Fibroblast of villous mesenchyme (primary cell): ENCODE results near the gene LCN15. TPM values are rescaled to one million over a fixed set of nuclear protein-coding genes. Genes with fewer than 3 reads are reported as not detected.
"Not testable (repeated sequence)": the region's sequence is repeated elsewhere in the genome, so short reads cannot be mapped to it uniquely, and the experiment has no call there.

Experiments
- DNase-seq: peaks from one replicate; pipeline ENCODE4 v3.0.0-alpha.2; 2010; ENCODE audit warnings: low read depth
- H3K4me3 ChIP-seq: 2 replicates; pipeline ENCODE4 v1.5.1; 2011; ENCODE audit warnings: low read depth, mild to moderate bottlenecking, low read length
- small RNA-seq: library from RNA; depleted of rRNA; stranded (forward); fragments of <200 nt; gene quantifications from one replicate; pipeline ENCODE3, GENCODE V24; 2012
- total RNA-seq: library from RNA; depleted of rRNA; stranded (reverse); fragments of >200 nt; gene quantifications from 2 replicates; pipeline ENCODE4 v1.2.3, GENCODE V29; 2012
- TF ChIP-seq, protein P1 (sequence below): IDR thresholded peaks from 2 replicates; pipeline ENCODE4 v1.5.1; 2012; ENCODE audit warnings: low read depth, mild to moderate bottlenecking, low read length; ENCODE audit not compliant: insufficient read depth

Gene LCN15
- total RNA-seq, 1 donor = not detected

- H3K4me3 ChIP-seq = peak overlapping the region; percentile 35
- TF ChIP-seq, protein P1, sequence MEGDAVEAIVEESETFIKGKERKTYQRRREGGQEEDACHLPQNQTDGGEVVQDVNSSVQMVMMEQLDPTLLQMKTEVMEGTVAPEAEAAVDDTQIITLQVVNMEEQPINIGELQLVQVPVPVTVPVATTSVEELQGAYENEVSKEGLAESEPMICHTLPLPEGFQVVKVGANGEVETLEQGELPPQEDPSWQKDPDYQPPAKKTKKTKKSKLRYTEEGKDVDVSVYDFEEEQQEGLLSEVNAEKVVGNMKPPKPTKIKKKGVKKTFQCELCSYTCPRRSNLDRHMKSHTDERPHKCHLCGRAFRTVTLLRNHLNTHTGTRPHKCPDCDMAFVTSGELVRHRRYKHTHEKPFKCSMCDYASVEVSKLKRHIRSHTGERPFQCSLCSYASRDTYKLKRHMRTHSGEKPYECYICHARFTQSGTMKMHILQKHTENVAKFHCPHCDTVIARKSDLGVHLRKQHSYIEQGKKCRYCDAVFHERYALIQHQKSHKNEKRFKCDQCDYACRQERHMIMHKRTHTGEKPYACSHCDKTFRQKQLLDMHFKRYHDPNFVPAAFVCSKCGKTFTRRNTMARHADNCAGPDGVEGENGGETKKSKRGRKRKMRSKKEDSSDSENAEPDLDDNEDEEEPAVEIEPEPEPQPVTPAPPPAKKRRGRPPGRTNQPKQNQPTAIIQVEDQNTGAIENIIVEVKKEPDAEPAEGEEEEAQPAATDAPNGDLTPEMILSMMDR = no peak
These were observed 51.4 kb downstream of the LCN15 start for GRCh38 chr9:136712690-136713544.

DNA sequence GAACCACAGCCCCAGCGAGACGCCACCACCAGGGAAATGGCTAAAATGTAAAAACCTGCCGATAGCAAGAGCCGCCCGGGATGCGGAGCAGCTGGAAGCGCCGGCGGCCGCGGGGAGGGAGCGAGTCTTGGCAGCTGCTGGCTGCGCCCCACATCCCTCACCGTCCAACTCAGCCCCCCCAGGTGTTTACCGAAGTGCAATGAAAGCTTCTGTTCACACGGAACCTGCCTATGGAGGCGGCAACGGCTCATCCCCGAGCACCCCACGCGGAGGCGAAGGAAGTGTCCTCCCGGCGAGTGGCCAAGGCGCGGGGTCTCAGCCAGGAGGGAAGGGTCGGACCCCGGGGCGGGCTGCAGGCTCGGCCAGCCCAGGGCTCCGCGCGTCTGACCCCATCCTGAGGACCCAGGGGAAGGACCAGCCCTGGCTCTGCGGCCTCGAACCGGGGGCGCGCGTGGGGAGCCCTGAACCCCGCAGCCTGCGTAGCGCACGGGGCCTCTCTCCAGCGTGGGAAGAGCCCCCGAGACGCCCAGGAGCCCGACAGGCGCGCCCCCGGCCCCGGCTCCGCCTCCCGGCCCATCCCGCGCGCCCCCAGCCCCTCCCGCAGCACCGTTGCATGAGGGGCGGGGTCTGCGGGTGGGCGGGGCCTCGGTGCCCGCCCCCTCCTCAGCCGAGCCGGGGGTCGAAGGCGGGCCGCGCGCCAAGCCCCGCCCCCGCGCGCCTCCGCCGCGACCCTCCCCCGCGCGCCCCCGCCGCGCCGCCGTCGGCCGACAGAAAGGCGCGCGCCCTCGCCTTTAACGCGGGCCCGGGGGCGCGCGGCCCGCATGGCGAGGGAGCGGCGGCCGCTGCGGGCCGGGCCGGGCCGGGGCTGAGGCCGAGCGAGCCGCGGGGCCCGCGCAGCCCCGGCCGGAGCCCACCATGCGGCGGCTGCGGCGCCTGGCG is 52.3 kb downstream of the LCN15 start, which contains the start of gene DIPK1B:
Gene DIPK1B (plus strand): TSS at position 822 of the 939 bp plus-strand sequence. CDS start 94 bp downstream, at position 916.
- H3K4me3 ChIP-seq = peak within 1 kb of the TSS; percentile 41
- TF ChIP-seq, protein P1 = no peak
- no peak for DNase-seq

More at GRCh38 chr9:136712690-136713544, 51.4 kb downstream of the LCN15 start:
- DNase-seq = no peak

DNA sequence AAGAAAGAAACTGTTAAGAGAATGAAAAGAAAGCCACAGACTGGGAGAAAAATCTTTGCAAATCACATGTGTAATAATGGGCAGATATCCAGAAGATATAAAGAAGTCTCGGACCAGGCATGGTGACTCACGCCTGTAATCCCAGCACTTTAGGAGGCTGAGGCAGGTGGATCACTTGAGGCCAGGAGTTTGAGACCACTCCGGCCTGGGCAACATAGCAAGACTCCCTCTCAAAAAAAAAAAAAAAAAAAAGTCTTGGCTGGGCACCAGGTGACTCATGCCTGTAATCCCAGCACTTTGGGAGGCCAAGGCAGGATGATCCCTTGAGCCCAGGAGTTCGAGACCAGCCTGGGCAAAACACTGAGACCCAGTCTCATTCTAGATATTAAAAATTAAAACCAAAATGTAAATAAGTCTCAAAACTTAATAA is 53.1 kb downstream of the LCN15 start:
- DNase-seq = peak; percentile 74
- H3K4me3 ChIP-seq = not testable (repeated sequence)

DNA sequence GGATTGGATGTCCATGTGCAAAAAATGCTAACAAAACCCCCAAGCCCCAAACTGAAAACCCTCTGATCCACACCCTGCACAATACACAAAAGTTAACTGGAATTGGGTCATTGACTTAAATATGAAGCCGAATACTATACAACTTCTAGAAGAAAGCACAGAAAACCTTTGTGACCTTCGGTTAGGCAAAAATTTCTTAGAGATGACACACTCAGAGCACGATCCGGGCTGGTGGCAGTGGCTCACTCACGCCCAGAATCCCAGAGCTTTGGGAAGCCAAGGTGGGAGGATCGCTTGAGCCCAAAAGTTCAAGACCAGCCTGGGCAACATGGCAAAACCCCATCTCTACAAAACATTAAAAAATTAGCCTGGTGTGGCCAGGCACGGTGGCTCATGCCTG is 53.8 kb downstream of the LCN15 start:
- H3K4me3 ChIP-seq = no peak overlapping the region
- no peak for DNase-seq
- TF ChIP-seq, protein P1 = no peak

Small RNAs within 50 kb of the gene (small RNA-seq; reads per million reads assigned to genes)
- not detected for gene AL355987.2
- gene ATP6V1G1P3 = not detected
- not detected for gene MIR6722

Other genes with a start within 250 kb of the LCN15 start
- 22.5 and 36.7 TPM in 2 replicates for gene NOTCH1, start 218.5 kb downstream of the LCN15 start, total RNA-seq
- 7.7 and 9.9 TPM in 2 replicates for gene EGFL7, start 101.6 kb downstream of the LCN15 start, total RNA-seq
- gene AGPAT2, start 77.1 kb downstream of the LCN15 start, total RNA-seq = 31.5 and 34.5 TPM in 2 replicates
- gene DIPK1B, start 51.9 kb downstream of the LCN15 start, total RNA-seq = under 0.01 and 0.43 TPM in 2 replicates
- gene LCN10, start 21.6 kb downstream of the LCN15 start, total RNA-seq = under 0.01 TPM in 1 of 2 replicates, not detected in the other
- not detected in 2 replicates for gene LCN6, start 16.0 kb downstream of the LCN15 start, total RNA-seq
- not detected in 2 replicates for gene LCN8, start 6.3 kb downstream of the LCN15 start, total RNA-seq
- gene TMEM141, start 26.8 kb upstream of the LCN15 start, total RNA-seq = 33.5 and 39.7 TPM in 2 replicates
- 0.32 and 0.43 TPM in 2 replicates for gene CCDC183, start 31.8 kb upstream of the LCN15 start, total RNA-seq
- gene RABL6, start 43.4 kb upstream of the LCN15 start, total RNA-seq = 69.6 and 72.1 TPM in 2 replicates
- gene AJM1, start 78.0 kb upstream of the LCN15 start, total RNA-seq = 0.86 and 1.3 TPM in 2 replicates
- gene PHPT1, start 84.9 kb upstream of the LCN15 start, total RNA-seq = 75.4 and 105 TPM in 2 replicates
- 1.6 and 3.0 TPM in 2 replicates for gene MAMDC4, start 87.8 kb upstream of the LCN15 start, total RNA-seq
- gene EDF1, start 101.8 kb upstream of the LCN15 start, total RNA-seq = 146 and 163 TPM in 2 replicates
- gene TRAF2, start 122.0 kb upstream of the LCN15 start, total RNA-seq = 11.0 and 16.8 TPM in 2 replicates
- gene FBXW5, start 180.2 kb upstream of the LCN15 start, total RNA-seq = 104 and 115 TPM in 2 replicates
- 0.86 TPM in 1 of 2 replicates, not detected in the other for gene C8G, start 180.7 kb upstream of the LCN15 start, total RNA-seq
- 0.86 TPM in 1 of 2 replicates, not detected in the other for gene LCN12, start 187.8 kb upstream of the LCN15 start, total RNA-seq
- 10.8 and 21.9 TPM in 2 replicates for gene PTGDS, start 213.0 kb upstream of the LCN15 start, total RNA-seq
- 3.2 and 3.5 TPM in 2 replicates for gene LCNL1, start 218.5 kb upstream of the LCN15 start, total RNA-seq
- 9.9 and 18.0 TPM in 2 replicates for gene PAXX, start 227.9 kb upstream of the LCN15 start, total RNA-seq
- 19.0 and 43.2 TPM in 2 replicates for gene CLIC3, start 232.1 kb upstream of the LCN15 start, total RNA-seq